ENCODE measurements around the gene OBSL1.

Gene OBSL1

DNA sequence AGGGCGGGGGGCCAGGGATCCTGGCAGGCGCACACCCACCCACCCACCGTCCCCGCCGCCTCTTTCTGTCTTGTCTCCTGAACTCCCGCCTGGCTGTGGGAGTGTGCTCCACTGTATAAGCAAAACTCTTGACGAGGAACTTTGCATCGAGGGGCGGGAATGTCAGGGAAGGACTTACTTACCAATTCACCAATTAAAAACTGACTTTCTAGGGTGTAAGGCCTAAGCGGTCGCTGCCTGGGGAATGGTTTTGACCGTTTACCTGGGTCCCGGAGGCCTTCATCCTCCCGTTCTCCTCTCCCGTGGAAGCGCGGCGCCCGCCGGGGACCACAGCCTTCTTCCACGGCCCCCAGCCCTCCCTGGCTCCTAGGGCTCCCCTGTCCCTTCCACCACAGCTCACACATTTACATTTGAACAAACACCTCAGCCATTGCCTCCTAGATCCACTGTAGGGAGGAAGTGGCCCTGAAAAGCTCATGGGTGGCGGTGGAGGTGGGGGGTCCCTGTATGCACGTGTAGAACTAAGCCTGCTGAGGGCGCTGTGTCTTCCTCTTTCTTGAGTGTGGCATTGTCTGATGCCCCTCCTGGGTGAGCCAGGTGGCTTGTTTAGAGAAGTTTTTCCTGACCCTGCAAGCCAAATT lies 48.2 kb downstream of the OBSL1 start:
- Histone ChIP-seq H3K9me3 (ENCODE audit: control insufficient read depth in 2 of 2, low read length in 2 of 2) (no peaks in the 10 kb centered on the region), H3K4me3 (ENCODE audit: low read length in 2 of 2) (no peak overlapping the region), H3K4me1 (ENCODE audit: control insufficient read depth in 2 of 2, insufficient read depth in 2 of 2, low read length in 2 of 2) (no peaks in the 10 kb centered on the region), H3K27ac (ENCODE audit: low read depth in 2 of 2, low read length in 2 of 2) (no peak overlapping the region), H3K9ac (ENCODE audit: low read depth in 1 of 2, low read length in 2 of 2) (no peak overlapping the region), H3K27me3 (ENCODE audit: control insufficient read depth in 2 of 2, insufficient read depth in 2 of 2, low read length in 2 of 2) (peaks cover 41 to 59% of the 10 kb centered on the region in 2 donors), H3K36me3 (ENCODE audit: control insufficient read depth in 2 of 2, insufficient read depth in 2 of 2, low read length in 2 of 2) (no peaks in the 10 kb centered on the region)

DNA sequence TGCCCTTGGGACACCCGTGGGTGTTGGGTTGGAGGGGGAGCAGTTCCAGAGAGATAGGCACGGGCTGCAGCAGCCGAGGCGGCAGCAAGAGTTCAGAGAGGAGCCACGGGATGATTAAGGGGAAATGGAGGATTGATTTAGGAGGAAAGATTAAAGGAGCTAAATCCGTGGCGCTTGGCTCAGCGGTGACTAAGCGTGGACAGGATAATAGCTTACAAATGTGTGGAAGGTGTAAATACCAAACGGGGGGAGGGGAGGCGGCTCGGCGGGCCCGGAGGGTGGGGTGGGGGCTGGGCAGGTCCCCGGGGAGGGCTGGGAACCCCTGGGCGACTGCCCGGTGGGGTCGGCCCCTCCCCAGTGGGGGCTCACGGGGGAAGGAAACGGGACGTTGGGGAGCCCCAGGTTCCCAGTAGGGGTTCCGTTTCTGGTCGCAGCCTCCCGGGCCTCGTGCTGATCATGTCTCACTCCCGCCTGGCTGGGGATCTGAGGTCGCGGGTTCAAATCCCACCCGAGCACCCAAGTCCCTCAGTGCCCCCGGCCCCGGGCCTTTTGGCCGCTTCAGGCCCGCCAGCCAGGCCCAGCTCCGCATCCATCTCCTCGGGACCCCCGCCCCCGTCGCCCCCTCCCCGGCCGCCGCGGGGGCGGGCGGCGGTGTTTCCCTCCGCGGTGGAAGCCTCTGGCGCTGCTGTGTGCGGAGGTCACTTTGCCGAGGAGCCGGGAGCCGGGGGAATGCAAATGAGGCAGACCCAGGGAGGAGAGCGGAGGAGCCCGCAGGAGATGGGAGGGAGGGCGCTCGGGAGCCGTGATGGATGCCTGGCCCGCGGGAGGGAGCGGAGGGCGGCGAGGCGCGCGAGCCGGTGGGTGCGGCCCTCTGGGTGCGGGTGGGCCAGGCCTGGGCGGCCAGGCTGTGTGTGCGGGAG lies 49.0 kb downstream of the OBSL1 start:
- no peaks in the 10 kb centered on the region for H3K36me3 ChIP-seq (ENCODE audit: control insufficient read depth in 2 of 2, insufficient read depth in 2 of 2, low read length in 2 of 2)
- no peak overlapping the region for H3K27ac ChIP-seq (ENCODE audit: low read depth in 2 of 2, low read length in 2 of 2)
- H3K27me3 ChIP-seq (ENCODE audit: control insufficient read depth in 2 of 2, insufficient read depth in 2 of 2, low read length in 2 of 2) = peaks cover 46 to 61% of the 10 kb centered on the region in 2 donors
- H3K9me3 ChIP-seq (ENCODE audit: control insufficient read depth in 2 of 2, low read length in 2 of 2) = no peaks in the 10 kb centered on the region
- H3K4me3 ChIP-seq (ENCODE audit: low read length in 2 of 2) = no peak overlapping the region
- H3K9ac ChIP-seq (ENCODE audit: low read depth in 1 of 2, low read length in 2 of 2) = no peak overlapping the region
- H3K4me1 ChIP-seq (ENCODE audit: control insufficient read depth in 2 of 2, insufficient read depth in 2 of 2, low read length in 2 of 2) = no peaks in the 10 kb centered on the region

DNA sequence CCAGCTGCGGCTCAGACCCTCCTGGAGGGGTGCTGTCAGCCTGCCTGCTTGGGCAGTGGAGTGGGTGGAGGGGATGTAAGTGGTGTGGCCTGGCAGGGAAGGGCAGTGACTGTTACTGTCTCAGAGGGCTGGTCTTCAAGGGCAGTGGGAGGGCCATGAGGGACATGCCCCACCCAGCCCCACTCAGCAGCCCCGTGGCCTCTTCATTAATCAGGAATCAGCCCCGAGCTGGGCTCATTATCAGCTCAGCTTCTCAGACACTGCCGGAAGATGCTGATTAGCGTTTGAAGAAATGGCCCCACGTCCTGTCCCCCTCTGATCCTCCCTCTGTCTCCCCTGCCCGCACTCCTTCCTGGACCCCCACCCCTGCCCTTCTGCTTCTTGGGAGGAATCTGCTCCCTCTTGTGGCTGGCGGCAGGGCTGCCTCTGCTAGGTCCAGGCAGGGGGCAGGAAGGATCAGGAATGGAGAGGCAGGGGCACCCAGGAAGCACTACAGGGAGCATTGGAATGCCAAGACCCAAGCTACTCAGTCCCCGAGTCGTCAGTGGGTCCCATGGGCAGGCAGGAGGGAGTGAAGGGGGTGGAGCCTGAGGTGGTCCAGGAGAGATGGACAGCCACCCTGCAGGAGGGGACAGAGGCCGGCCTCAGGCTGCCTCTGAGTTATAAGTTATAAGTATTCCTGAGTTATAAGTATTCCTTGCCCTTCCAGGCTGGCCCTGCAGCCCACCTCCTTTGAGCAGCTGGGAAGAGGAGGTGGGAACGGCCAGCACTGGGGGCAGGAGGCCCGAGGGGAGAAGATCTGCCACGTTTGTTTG lies 50.1 kb downstream of the OBSL1 start:
- Histone ChIP-seq H3K9ac (ENCODE audit: low read depth in 1 of 2, low read length in 2 of 2) (no peak overlapping the region), H3K4me1 (ENCODE audit: control insufficient read depth in 2 of 2, insufficient read depth in 2 of 2, low read length in 2 of 2) (no peaks in the 10 kb centered on the region), H3K36me3 (ENCODE audit: control insufficient read depth in 2 of 2, insufficient read depth in 2 of 2, low read length in 2 of 2) (no peaks in the 10 kb centered on the region), H3K9me3 (ENCODE audit: control insufficient read depth in 2 of 2, low read length in 2 of 2) (no peaks in the 10 kb centered on the region), H3K27me3 (ENCODE audit: control insufficient read depth in 2 of 2, insufficient read depth in 2 of 2, low read length in 2 of 2) (peaks cover 55 to 60% of the 10 kb centered on the region in 2 donors), H3K27ac (ENCODE audit: low read depth in 2 of 2, low read length in 2 of 2) (no peak overlapping the region), H3K4me3 (ENCODE audit: low read length in 2 of 2) (no peak overlapping the region)

DNA sequence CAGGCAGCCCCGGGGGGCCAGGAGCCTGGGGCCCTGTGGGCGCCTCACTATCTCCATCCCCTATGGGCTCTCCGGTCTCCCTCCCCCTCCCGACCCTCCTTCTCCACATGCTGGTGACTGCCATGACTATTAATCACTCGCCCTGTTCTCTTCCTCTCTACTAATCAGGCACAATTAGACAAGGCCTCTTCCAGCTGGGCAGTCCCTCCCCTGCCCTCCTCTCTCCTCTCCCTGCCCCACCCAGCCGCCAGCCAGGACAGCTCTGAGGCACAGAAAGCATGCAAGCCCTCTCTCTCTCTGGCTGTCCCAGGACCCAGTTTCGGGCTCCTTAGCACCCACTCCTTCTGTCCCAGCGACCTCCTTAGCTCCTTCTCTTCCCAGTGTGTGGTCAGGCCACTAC lies 51.3 kb downstream of the OBSL1 start:
- Histone ChIP-seq H3K36me3 (ENCODE audit: control insufficient read depth in 2 of 2, insufficient read depth in 2 of 2, low read length in 2 of 2) (no peaks in the 10 kb centered on the region), H3K4me3 (ENCODE audit: low read length in 2 of 2) (no peak overlapping the region), H3K27ac (ENCODE audit: low read depth in 2 of 2, low read length in 2 of 2) (no peak overlapping the region), H3K27me3 (ENCODE audit: control insufficient read depth in 2 of 2, insufficient read depth in 2 of 2, low read length in 2 of 2) (peaks cover 54 to 65% of the 10 kb centered on the region in 2 donors), H3K9ac (ENCODE audit: low read depth in 1 of 2, low read length in 2 of 2) (no peak overlapping the region), H3K4me1 (ENCODE audit: control insufficient read depth in 2 of 2, insufficient read depth in 2 of 2, low read length in 2 of 2) (no peaks in the 10 kb centered on the region), H3K9me3 (ENCODE audit: control insufficient read depth in 2 of 2, low read length in 2 of 2) (no peaks in the 10 kb centered on the region)

DNA sequence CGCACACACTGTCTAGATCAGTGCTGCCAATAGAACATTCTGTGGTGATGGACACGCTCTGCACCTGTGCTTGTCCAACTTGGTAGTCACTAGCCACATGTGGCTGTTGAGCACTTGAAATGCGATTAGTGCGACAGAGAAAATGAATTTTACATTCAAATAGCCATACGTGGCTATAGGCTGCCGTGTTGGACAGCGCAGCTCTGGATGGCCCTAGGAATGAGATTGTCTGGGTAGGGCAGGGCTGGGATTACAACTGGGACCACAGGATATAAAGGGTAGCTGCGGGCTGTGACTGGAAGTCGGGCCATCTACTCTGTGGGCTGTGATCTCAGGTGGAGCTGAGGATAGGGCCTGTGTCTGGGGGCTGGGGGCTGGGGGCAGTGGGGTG lies 51.8 kb downstream of the OBSL1 start:
- no peaks in the 10 kb centered on the region for H3K9me3 ChIP-seq (ENCODE audit: control insufficient read depth in 2 of 2, low read length in 2 of 2)
- no peak overlapping the region for H3K9ac ChIP-seq (ENCODE audit: low read depth in 1 of 2, low read length in 2 of 2)
- no peak overlapping the region for H3K4me3 ChIP-seq (ENCODE audit: low read length in 2 of 2)
- H3K4me1 ChIP-seq (ENCODE audit: control insufficient read depth in 2 of 2, insufficient read depth in 2 of 2, low read length in 2 of 2) = no peaks in the 10 kb centered on the region
- H3K27me3 ChIP-seq (ENCODE audit: control insufficient read depth in 2 of 2, insufficient read depth in 2 of 2, low read length in 2 of 2) = peaks cover 51 to 69% of the 10 kb centered on the region in 2 donors
- H3K36me3 ChIP-seq (ENCODE audit: control insufficient read depth in 2 of 2, insufficient read depth in 2 of 2, low read length in 2 of 2) = no peaks in the 10 kb centered on the region
- H3K27ac ChIP-seq (ENCODE audit: low read depth in 2 of 2, low read length in 2 of 2) = no peak overlapping the region

DNA sequence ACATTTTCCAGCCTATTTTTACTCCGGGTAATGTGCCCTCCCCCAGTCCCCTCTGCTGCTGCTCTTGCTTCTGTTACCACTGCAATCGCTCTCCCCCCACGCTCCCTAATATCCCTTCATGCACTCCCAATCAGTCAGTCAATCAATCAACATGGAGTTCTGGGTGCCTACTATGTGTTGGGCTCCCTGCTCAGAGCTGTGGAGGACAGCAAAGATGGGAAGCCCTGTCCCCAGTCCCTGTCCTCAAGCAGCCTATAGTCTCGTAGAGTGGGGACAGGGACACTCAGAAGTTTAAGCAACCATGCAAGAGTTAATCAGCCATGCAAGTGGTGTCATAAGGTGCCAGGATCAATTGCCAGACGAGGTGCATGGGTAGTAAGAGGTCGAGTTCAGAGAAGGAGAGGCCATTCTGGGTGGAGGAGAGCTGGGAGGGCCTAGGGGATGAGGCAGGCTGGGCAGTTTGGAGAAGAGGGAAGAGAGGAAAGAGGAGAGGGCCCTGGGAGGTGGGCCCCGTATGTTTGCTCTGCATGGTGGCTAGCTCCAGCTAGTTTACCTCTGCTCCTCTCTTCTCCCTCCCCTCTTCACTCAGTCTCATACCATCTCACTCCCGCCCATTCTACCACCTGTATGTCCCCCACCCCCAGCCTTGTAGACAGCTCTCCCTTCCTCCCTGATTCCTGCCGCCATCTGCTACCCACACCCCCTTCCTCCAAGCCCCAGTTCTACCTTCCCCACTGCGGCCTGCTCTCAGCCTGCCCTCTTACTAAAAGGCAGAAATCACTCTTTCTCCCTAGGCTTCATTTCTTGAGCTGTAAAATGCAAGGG lies 53.2 kb downstream of the OBSL1 start:
- no peak overlapping the region for H3K4me3 ChIP-seq (ENCODE audit: low read length in 2 of 2)
- peaks cover 0 to 2% of the 10 kb centered on the region in 2 donors for H3K4me1 ChIP-seq (ENCODE audit: control insufficient read depth in 2 of 2, insufficient read depth in 2 of 2, low read length in 2 of 2)
- H3K9me3 ChIP-seq (ENCODE audit: control insufficient read depth in 2 of 2, low read length in 2 of 2) = no peaks in the 10 kb centered on the region
- H3K27ac ChIP-seq (ENCODE audit: low read depth in 2 of 2, low read length in 2 of 2) = no peak overlapping the region
- H3K36me3 ChIP-seq (ENCODE audit: control insufficient read depth in 2 of 2, insufficient read depth in 2 of 2, low read length in 2 of 2) = no peaks in the 10 kb centered on the region
- peaks cover 43 to 69% of the 10 kb centered on the region in 2 donors for H3K27me3 ChIP-seq (ENCODE audit: control insufficient read depth in 2 of 2, insufficient read depth in 2 of 2, low read length in 2 of 2)
- no peak overlapping the region for H3K9ac ChIP-seq (ENCODE audit: low read depth in 1 of 2, low read length in 2 of 2)

DNA sequence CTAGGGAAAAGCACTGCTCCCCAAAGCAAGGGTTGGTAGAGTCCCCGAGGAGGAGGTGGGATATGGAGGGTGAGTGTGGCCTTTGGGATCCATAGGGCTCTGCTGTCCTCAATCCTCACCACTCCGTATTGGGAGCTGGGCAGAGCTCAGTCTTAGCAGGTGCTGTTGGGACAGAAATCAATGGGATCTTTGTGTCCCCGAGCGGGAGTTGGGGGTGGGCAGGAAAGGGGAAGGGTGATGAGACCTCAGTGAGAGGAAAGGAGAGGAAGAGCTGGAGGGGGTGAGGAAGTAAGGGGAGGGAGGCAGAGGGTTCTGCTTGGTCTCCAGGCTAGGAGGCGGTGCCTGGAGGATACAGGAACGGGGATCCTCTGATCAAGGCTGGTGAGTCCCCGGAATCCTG lies 54.5 kb downstream of the OBSL1 start:
- Histone ChIP-seq H3K36me3 (ENCODE audit: control insufficient read depth in 2 of 2, insufficient read depth in 2 of 2, low read length in 2 of 2) (no peaks in the 10 kb centered on the region), H3K4me3 (ENCODE audit: low read length in 2 of 2) (no peak overlapping the region), H3K27ac (ENCODE audit: low read depth in 2 of 2, low read length in 2 of 2) (no peak overlapping the region), H3K9me3 (ENCODE audit: control insufficient read depth in 2 of 2, low read length in 2 of 2) (no peaks in the 10 kb centered on the region), H3K4me1 (ENCODE audit: control insufficient read depth in 2 of 2, insufficient read depth in 2 of 2, low read length in 2 of 2) (peaks cover 0 to 2% of the 10 kb centered on the region in 2 donors), H3K9ac (ENCODE audit: low read depth in 1 of 2, low read length in 2 of 2) (no peak overlapping the region), H3K27me3 (ENCODE audit: control insufficient read depth in 2 of 2, insufficient read depth in 2 of 2, low read length in 2 of 2) (peaks cover 49 to 76% of the 10 kb centered on the region in 2 donors)

DNA sequence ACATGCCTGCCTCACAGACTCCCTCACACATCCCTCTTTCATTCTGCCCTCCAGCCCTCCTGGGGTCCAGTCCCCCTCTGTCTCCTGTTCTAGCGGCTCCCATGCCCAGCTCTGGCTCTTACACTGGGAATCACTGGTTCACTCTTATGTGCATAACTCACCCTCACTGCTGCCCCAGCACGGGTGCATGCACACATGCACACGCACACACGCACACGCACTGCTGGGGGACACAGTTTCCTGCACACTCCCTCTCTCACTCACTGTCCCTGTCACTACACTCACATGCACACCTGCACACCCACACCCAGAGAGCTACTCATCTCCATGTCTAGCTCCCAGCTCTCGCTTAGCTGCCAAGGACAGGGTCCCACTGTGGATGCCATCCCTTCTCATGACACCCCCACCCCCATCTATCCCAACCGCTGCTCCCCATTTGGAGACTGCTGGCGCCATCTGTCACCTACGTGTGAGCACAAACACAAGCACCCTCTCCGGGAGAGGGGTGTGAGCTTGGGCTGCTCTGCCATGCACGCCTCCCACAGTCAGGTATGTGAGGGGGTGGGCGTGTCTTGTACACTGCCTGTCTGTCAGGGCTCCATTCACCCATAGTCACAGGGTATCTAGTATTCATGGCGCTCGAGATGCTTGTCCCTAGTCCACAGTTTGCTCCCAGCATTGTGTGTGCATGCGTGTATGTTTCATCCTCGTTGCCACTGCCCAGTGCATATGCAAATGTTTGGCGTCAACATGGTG lies 55.3 kb downstream of the OBSL1 start:
- Histone ChIP-seq H3K9ac (ENCODE audit: low read depth in 1 of 2, low read length in 2 of 2) (no peak overlapping the region), H3K27me3 (ENCODE audit: control insufficient read depth in 2 of 2, insufficient read depth in 2 of 2, low read length in 2 of 2) (peaks cover 41 to 74% of the 10 kb centered on the region in 2 donors), H3K36me3 (ENCODE audit: control insufficient read depth in 2 of 2, insufficient read depth in 2 of 2, low read length in 2 of 2) (no peaks in the 10 kb centered on the region), H3K9me3 (ENCODE audit: control insufficient read depth in 2 of 2, low read length in 2 of 2) (no peaks in the 10 kb centered on the region), H3K27ac (ENCODE audit: low read depth in 2 of 2, low read length in 2 of 2) (no peak overlapping the region), H3K4me1 (ENCODE audit: control insufficient read depth in 2 of 2, insufficient read depth in 2 of 2, low read length in 2 of 2) (peaks cover 0 to 2% of the 10 kb centered on the region in 2 donors), H3K4me3 (ENCODE audit: low read length in 2 of 2) (no peak overlapping the region)

DNA sequence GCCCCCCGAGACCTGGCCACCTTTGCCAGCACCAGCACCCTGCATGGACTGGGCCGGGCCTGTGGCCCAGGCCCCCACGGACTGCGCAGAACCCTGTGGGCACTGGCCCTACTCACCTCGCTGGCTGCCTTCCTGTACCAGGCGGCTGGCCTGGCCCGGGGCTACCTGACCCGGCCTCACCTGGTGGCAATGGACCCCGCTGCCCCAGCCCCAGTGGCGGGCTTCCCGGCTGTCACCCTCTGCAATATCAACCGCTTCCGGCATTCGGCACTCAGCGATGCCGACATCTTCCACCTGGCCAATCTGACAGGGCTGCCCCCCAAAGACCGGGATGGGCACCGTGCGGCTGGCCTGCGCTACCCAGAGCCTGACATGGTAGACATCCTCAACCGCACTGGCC lies 56.5 kb downstream of the OBSL1 start:
- no peak overlapping the region for H3K27ac ChIP-seq (ENCODE audit: low read depth in 2 of 2, low read length in 2 of 2)
- H3K9me3 ChIP-seq (ENCODE audit: control insufficient read depth in 2 of 2, low read length in 2 of 2) = no peaks in the 10 kb centered on the region
- H3K4me3 ChIP-seq (ENCODE audit: low read length in 2 of 2) = no peak overlapping the region
- H3K36me3 ChIP-seq (ENCODE audit: control insufficient read depth in 2 of 2, insufficient read depth in 2 of 2, low read length in 2 of 2) = no peaks in the 10 kb centered on the region
- peaks cover 2 to 6% of the 10 kb centered on the region in 2 donors for H3K4me1 ChIP-seq (ENCODE audit: control insufficient read depth in 2 of 2, insufficient read depth in 2 of 2, low read length in 2 of 2)
- peaks cover 43 to 72% of the 10 kb centered on the region in 2 donors for H3K27me3 ChIP-seq (ENCODE audit: control insufficient read depth in 2 of 2, insufficient read depth in 2 of 2, low read length in 2 of 2)
- H3K9ac ChIP-seq (ENCODE audit: low read depth in 1 of 2, low read length in 2 of 2) = no peak overlapping the region
